Mesodermal cell (in vitro differentiated cells): Measurements from ENCODE around the gene BACH1.
"Not testable (repeated sequence)": the region's sequence is repeated elsewhere in the genome, so short reads cannot be mapped to it uniquely, and the experiment has no call there.

Experiments used
- H3K27ac ChIP-seq: 2 replicates; pipeline ENCODE4 v1.7.0; 2013; ENCODE audit warnings: mild to moderate bottlenecking, low read depth, low read length, moderate library complexity; ENCODE audit not compliant: severe bottlenecking
- H3K36me3 ChIP-seq: 2 replicates; pipeline ENCODE4 v1.7.1; 2013; ENCODE audit warnings: mild to moderate bottlenecking, low read length, moderate library complexity; ENCODE audit not compliant: control insufficient read depth, insufficient read depth
- H3K4me1 ChIP-seq: one replicate; pipeline ENCODE4 v1.7.1; 2013; ENCODE audit warnings: mild to moderate bottlenecking, low read length; ENCODE audit not compliant: insufficient read depth, control insufficient read depth, poor library complexity, severe bottlenecking
- H3K4me3 ChIP-seq: 2 replicates; pipeline ENCODE4 v1.7.0; 2013; ENCODE audit warnings: low read length, control low read depth, mild to moderate bottlenecking; ENCODE audit not compliant: insufficient read depth, poor library complexity, severe bottlenecking; ENCODE audit errors: extremely low read depth
- H3K9me3 ChIP-seq: 2 replicates; pipeline ENCODE4 v1.7.1; 2013; ENCODE audit warnings: mild to moderate bottlenecking, low read length, moderate library complexity; ENCODE audit not compliant: control insufficient read depth
- WGBS, 2 experiments: methylation state at CpG; one replicate each; pipeline ENCODE4 v1.1.5; 2013; ENCODE audit warnings: missing lambda C conversion rate in 2 of 2; ENCODE audit not compliant: insufficient coverage in 2 of 2; 5-methylcytosine and 5-hydroxymethylcytosine counted together

The BACH1 gene

GRCh38 chr21:29264721-29265120, 34.0 kb upstream of the BACH1 start:
- no peaks in the 10 kb centered on the region for H3K4me1 ChIP-seq
- H3K4me3 ChIP-seq, result no peak overlapping the region
- H3K9me3 ChIP-seq, result no peaks in the 10 kb centered on the region
- H3K36me3 ChIP-seq, result no peaks in the 10 kb centered on the region
- no peak overlapping the region for H3K27ac ChIP-seq
- no CpG with 5 or more reads among the region's 1 CpG for WGBS, 2 experiments

GRCh38 chr21:29265690-29266479, 32.8 kb upstream of the BACH1 start:
- H3K27ac ChIP-seq, result no peak overlapping the region

GRCh38 chr21:29267666-29268065, 31.1 kb upstream of the BACH1 start:
- Histone ChIP-seq H3K9me3 (no peaks in the 10 kb centered on the region), H3K27ac (no peak overlapping the region), H3K36me3 (no peaks in the 10 kb centered on the region), H3K4me1 (no peaks in the 10 kb centered on the region), H3K4me3 (no peak overlapping the region)

More at GRCh38 chr21:29265690-29266479, 32.8 kb upstream of the BACH1 start:
- 86 to 100% methylated on average over 1 to 2 of the region's 6 CpGs for WGBS, 2 experiments
- Histone ChIP-seq H3K9me3 (no peaks in the 10 kb centered on the region), H3K36me3 (no peaks in the 10 kb centered on the region), H3K4me1 (no peaks in the 10 kb centered on the region), H3K4me3 (no peak overlapping the region)

- Histone ChIP-seq H3K36me3 (no peaks in the 10 kb centered on the region), H3K4me3 (no peak overlapping the region), H3K27ac (no peak overlapping the region), H3K4me1 (no peaks in the 10 kb centered on the region), H3K9me3 (no peaks in the 10 kb centered on the region)
- WGBS, 2 experiments, result 93 to 99% methylated on average over 6 of the region's 6 CpGs
Measured at GRCh38 chr21:29271927-29272333, 26.8 kb upstream of the BACH1 start.

GRCh38 chr21:29277442-29277841, 21.3 kb upstream of the BACH1 start:
- H3K27ac ChIP-seq, result no peak overlapping the region
- no peak overlapping the region for H3K4me3 ChIP-seq
- no peaks in the 10 kb centered on the region for H3K4me1 ChIP-seq
- no peaks in the 10 kb centered on the region for H3K36me3 ChIP-seq
- H3K9me3 ChIP-seq, result no peaks in the 10 kb centered on the region

GRCh38 chr21:29279558-29279957, 19.2 kb upstream of the BACH1 start:
- no peak overlapping the region for H3K4me3 ChIP-seq
- no peaks in the 10 kb centered on the region for H3K36me3 ChIP-seq
- no peaks in the 10 kb centered on the region for H3K9me3 ChIP-seq
- H3K4me1 ChIP-seq, result no peaks in the 10 kb centered on the region
- no peak overlapping the region for H3K27ac ChIP-seq

GRCh38 chr21:29281801-29282200, 16.9 kb upstream of the BACH1 start:
- H3K4me1 ChIP-seq, H3K27ac ChIP-seq, H3K9me3 ChIP-seq, H3K36me3 ChIP-seq, H3K4me3 ChIP-seq: not testable (repeated sequence)
- 100% methylated on average over 1 of the region's 3 CpGs; no CpG with 5 or more reads in 1 of the 2 experiments for WGBS, 2 experiments

- Histone ChIP-seq H3K4me1 (peaks cover 6% of the 10 kb centered on the region), H3K4me3 (no peak overlapping the region), H3K27ac (no peak overlapping the region), H3K36me3 (no peaks in the 10 kb centered on the region), H3K9me3 (no peaks in the 10 kb centered on the region)
- WGBS, 2 experiments, result 80% methylated on average over 1 of the region's 1 CpG; no CpG with 5 or more reads in 1 of the 2 experiments
Measured at GRCh38 chr21:29287383-29287782, 11.3 kb upstream of the BACH1 start.

- H3K4me1 ChIP-seq, result peaks cover 6% of the 10 kb centered on the region
- no peaks in the 10 kb centered on the region for H3K9me3 ChIP-seq
- 67 to 74% methylated on average over 2 to 3 of the region's 5 CpGs for WGBS, 2 experiments
- no peak overlapping the region for H3K4me3 ChIP-seq
- no peaks in the 10 kb centered on the region for H3K36me3 ChIP-seq
- no peak overlapping the region for H3K27ac ChIP-seq
Measured at GRCh38 chr21:29288239-29288638, 10.5 kb upstream of the BACH1 start.

GRCh38 chr21:29289317-29289716, 9.4 kb upstream of the BACH1 start:
- 100% methylated on average over 2 of the region's 4 CpGs for WGBS, 2 experiments
- no peak overlapping the region for H3K27ac ChIP-seq
- no peak overlapping the region for H3K4me3 ChIP-seq
- no peaks in the 10 kb centered on the region for H3K36me3 ChIP-seq
- peaks cover 6% of the 10 kb centered on the region for H3K4me1 ChIP-seq
- H3K9me3 ChIP-seq, result no peaks in the 10 kb centered on the region

GRCh38 chr21:29290240-29290639, 8.5 kb upstream of the BACH1 start:
- H3K36me3 ChIP-seq, result no peaks in the 10 kb centered on the region
- no peak overlapping the region for H3K4me3 ChIP-seq
- H3K27ac ChIP-seq, result no peak overlapping the region
- H3K4me1 ChIP-seq, result peaks cover 6% of the 10 kb centered on the region
- 100% methylated on average over 1 of the region's 1 CpG for WGBS, 2 experiments
- no peaks in the 10 kb centered on the region for H3K9me3 ChIP-seq
